ENCODE results near the gene TSC2. TPM values are rescaled to one million over a fixed set of nuclear protein-coding genes. Genes with fewer than 3 reads are reported as not detected.

TSC2 gene
- total and polyA plus RNA-seq, 2 donors (not counting 3 experiments of a cell fraction or from before 2014, with no cell fraction given) = 87.9 to 144 TPM

- H3K4me3 ChIP-seq (replicated peaks in 1 of 3; ENCODE audit: insufficient read depth in 1 of 3, low read depth in 1 of 3, low read length in 3 of 3) = no peak overlapping the region
- dilution Hi-C loops (cut with MboI; ENCODE audit: extremely low pct_ligation_motif_present, low sequenced_read_pairs) (no loop called here), intact Hi-C loops (cut with micrococcal nuclease) (loop anchor here (1.0 kb wide), 2 partner anchors 148 to 246 kb away; partner anchors contain the start of gene ECI1)
- H3K4me1 ChIP-seq (ENCODE audit: control insufficient read depth, extremely low read depth, insufficient read depth, low read length) = peaks cover 42% of the 10 kb centered on the region
- H2AFZ ChIP-seq (ENCODE audit: low read depth, low read length) = no peak overlapping the region
- no peaks in the 10 kb centered on the region for H3K9me1 ChIP-seq (replicated peaks; ENCODE audit: control insufficient read depth, extremely low read depth, insufficient read depth, low read length)
- no peak overlapping the region for H3K9ac ChIP-seq (replicated peaks; ENCODE audit: extremely low read depth, insufficient read depth, low read length)
- DNase-seq (ENCODE audit: low read depth, low spot score) = no peak
- BruUV-seq (replicated peaks) = no TSS peak
- H3K36me3 ChIP-seq (ENCODE audit: control insufficient read depth in 2 of 2, extremely low read depth in 1 of 2, insufficient read depth in 2 of 2, low read length in 2 of 2) = peaks cover 0 to 32% of the 10 kb centered on the region in 2 experiments
- no peaks in the 10 kb centered on the region for H3K9me3 ChIP-seq (replicated peaks; ENCODE audit: control insufficient read depth, insufficient read depth, low read length)
- POLR2A ChIA-PET = interaction anchor here (1.9 kb wide), 1 partner anchor 150 kb away, joined by 21 read pairs; the partner anchor contains the start of gene TRAF7
- no peaks in the 10 kb centered on the region for H4K20me1 ChIP-seq (replicated peaks; ENCODE audit: control insufficient read depth, extremely low read depth, insufficient read depth, low read length)
- no peak overlapping the region for H3K4me2 ChIP-seq (ENCODE audit: insufficient read depth, low read length)
- no peak for FAIRE-seq
- no peak overlapping the region for H3K27ac ChIP-seq (ENCODE audit: insufficient read depth, low read depth, low read length)
- CTCF ChIA-PET = interaction anchor here (0.7 to 4.0 kb wide), 10 partner anchors 15 to 247 kb away, joined by 3 to 85 read pairs (median 8); partner anchors contain the start of genes ECI1, GFER and NPW
- H3K27me3 ChIP-seq (ENCODE audit: control insufficient read depth in 2 of 2, insufficient read depth in 2 of 2, low read length in 2 of 2) = no peaks in the 10 kb centered on the region
- peaks cover 69% of the 10 kb centered on the region for H3K79me2 ChIP-seq (ENCODE audit: control insufficient read depth, insufficient read depth, low read length)
- TF ChIP-seq POLR2AphosphoS5 (IDR thresholded peaks at IDR 0.05; ENCODE audit: insufficient read depth, low read depth, low read length) (no peak), MYC (IDR thresholded peaks at IDR 0.05; ENCODE audit: low read depth, low read length) (no peak), FOS (IDR thresholded peaks at IDR 0.05; ENCODE audit: borderline replicate concordance, insufficient read depth, low read length) (no peak), EZH2 (IDR thresholded peaks at IDR 0.05; ENCODE audit: borderline replicate concordance, low read depth, low read length, severe bottlenecking) (no peak), POLR2A (IDR thresholded peaks at IDR 0.05; ENCODE audit: low read depth, low read length) (no peak), GATA2 (IDR thresholded peaks at IDR 0.05; ENCODE audit: insufficient read depth, insufficient read length, low read depth, low read length) (no peak), JUN (IDR thresholded peaks at IDR 0.05; ENCODE audit: borderline replicate concordance, insufficient read depth, insufficient read length, low read depth) (no peak)
- TF ChIP-seq, protein P1, sequence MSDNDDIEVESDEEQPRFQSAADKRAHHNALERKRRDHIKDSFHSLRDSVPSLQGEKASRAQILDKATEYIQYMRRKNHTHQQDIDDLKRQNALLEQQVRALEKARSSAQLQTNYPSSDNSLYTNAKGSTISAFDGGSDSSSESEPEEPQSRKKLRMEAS (IDR thresholded peaks at IDR 0.05; ENCODE audit: insufficient read depth, insufficient read length) = no peak
- TF ChIP-seq, protein P2, sequence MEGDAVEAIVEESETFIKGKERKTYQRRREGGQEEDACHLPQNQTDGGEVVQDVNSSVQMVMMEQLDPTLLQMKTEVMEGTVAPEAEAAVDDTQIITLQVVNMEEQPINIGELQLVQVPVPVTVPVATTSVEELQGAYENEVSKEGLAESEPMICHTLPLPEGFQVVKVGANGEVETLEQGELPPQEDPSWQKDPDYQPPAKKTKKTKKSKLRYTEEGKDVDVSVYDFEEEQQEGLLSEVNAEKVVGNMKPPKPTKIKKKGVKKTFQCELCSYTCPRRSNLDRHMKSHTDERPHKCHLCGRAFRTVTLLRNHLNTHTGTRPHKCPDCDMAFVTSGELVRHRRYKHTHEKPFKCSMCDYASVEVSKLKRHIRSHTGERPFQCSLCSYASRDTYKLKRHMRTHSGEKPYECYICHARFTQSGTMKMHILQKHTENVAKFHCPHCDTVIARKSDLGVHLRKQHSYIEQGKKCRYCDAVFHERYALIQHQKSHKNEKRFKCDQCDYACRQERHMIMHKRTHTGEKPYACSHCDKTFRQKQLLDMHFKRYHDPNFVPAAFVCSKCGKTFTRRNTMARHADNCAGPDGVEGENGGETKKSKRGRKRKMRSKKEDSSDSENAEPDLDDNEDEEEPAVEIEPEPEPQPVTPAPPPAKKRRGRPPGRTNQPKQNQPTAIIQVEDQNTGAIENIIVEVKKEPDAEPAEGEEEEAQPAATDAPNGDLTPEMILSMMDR (IDR thresholded peaks at IDR 0.05; ENCODE audit: extremely low read depth in 1 of 2, insufficient read depth in 1 of 2, low read depth in 1 of 2, low read length in 2 of 2) = no peak
Observed at GRCh38 chr16:2004795-2005517, 42.8 kb upstream of the TSC2 start.

All from endothelial cell of umbilical vein (primary cell).